ENCODE results near the gene AIRE.

- TF ChIP-seq MAX (IDR thresholded peaks at IDR 0.05): no peak
- no peak for TF ChIP-seq TAF1 (IDR thresholded peaks at IDR 0.05; ENCODE audit: low read depth)
- no peak for TF ChIP-seq EP300 (IDR thresholded peaks at IDR 0.05; ENCODE audit: borderline replicate concordance)
- no peak for TF ChIP-seq TCF12 (IDR thresholded peaks at IDR 0.05; ENCODE audit: low read depth)
- TF ChIP-seq CREB1 (IDR thresholded peaks at IDR 0.05; ENCODE audit: low read depth): no peak
- TF ChIP-seq NFIC (IDR thresholded peaks at IDR 0.05): no peak
Measured at GRCh38 chr21:44261675-44262295, 23.9 kb upstream of the AIRE start, which contains the start of gene DNMT3L.
